GM12801 (cell line): ENCODE data around the gene MAP1B.

Experiments
- CTCF ChIP-seq: IDR thresholded peaks from one replicate; pipeline ENCODE4 v1.5.1; 2011; ENCODE audit warnings: control low read depth; ENCODE audit not compliant: insufficient read length; ENCODE audit errors: extremely low read depth

Gene MAP1B

DNA sequence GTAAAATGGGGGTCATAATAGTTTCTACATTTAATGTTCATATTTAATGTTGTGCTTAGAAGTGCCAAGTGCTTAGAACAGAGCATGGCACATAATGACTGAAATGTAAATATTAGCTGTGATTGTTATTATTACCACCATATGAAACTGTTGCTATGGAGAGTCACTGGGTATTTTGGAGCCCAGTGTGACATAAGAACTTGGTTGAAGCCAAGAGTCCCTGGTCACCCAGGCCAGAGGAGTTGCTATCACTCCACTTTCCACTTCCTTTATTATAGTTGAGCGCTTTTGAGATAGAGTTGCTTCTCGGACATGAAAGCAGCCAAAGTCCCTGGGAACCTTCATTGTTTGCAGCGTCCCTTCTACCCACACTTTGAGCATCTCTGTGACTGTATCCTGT, 77.1 kb downstream of the MAP1B start:
- no peak for TF ChIP-seq CTCF

- no peak for TF ChIP-seq CTCF
Measured at GRCh38 chr5:72185496-72186329, 78.4 kb downstream of the MAP1B start.

DNA sequence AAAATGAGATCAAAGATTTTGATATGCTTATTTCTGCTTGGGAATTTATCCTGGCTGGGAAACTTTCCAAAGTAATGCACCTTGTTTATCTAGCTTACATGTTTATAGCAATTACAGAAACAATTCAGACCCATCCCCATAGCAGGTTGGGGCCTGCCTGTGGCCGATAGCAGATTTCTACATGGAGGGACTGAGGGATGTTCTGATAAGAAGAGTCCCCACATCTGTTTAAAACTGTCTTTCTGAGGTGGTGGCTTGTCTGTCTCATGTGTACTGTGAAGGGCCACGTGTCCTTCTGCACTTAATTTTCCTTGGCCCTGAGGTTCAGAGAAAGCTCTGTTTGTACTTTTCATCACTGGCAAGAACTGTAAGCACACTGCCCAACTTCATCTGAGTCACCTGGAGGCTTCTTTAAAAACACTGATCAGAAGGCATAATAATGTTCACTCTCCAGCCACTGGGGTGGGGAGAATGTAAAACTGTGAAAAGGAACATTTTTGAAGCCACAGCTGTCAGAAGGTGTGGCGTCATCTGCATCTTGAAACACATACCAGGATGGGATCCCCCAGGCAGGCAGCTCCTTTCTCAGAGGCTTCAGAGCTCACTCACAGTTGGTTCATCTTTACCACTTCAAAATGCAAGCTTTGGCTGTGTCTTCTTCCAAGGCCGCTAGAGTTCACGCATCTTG, 80.3 kb downstream of the MAP1B start:
- no peak for TF ChIP-seq CTCF

DNA sequence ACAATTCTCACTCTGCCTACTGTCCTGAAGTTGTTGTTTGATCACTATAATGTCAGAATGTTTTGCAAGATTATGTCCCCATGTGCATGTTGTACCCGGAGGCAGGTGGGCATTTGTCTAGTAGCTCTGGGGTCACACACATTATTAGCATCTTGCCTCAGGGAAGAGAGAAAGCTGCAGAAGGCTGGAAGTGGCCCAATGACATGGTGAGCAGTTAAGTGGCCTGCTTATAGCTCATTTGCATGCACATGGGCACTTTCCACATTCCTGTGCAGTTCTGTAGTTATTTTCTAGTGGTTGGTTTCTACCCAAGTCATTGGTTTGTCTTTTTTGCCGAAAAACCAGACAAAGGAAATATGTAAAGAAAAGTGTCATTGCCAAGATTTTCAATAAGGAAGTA, 80.9 kb downstream of the MAP1B start:
- no peak for TF ChIP-seq CTCF

DNA sequence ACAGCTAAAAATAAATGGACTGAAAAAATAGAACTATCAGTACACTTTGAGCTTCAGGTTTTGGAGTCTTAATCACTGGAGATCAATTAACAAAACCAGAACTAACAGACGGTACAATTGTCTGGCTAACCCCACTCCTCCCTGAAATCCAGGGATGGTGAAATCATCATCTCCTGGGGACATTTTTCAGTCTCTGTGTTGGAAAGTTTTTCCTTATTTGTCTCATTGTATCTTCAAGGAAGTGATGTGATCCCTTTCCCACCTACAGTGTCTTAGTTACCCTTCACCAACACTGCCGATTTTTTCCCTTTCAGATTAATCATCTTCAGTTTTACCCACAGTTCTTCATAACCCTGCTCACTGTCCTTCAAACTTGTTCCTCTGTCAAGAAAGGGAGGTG, 81.9 kb downstream of the MAP1B start:
- TF ChIP-seq CTCF, result no peak

DNA sequence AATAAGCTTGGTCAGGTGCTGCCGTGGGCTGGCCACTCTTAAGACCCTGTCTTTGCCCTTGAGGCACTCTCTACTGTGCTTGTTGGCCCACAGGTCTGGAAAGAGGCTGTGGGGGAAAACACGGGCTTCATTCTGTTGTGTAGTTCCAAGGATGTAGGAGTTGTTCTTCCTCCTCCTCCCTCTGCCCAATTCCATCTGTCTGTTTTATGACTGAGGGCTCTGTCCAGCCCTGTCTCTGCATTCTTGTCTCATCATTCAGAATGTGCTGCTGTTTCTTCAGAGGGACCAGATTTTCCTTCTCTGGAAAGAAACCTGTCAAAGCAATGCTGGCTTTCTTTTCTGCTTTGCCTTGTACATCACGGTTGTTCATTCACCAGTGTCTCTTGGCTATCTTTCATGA, 84.1 kb downstream of the MAP1B start:
- TF ChIP-seq CTCF, result no peak

DNA sequence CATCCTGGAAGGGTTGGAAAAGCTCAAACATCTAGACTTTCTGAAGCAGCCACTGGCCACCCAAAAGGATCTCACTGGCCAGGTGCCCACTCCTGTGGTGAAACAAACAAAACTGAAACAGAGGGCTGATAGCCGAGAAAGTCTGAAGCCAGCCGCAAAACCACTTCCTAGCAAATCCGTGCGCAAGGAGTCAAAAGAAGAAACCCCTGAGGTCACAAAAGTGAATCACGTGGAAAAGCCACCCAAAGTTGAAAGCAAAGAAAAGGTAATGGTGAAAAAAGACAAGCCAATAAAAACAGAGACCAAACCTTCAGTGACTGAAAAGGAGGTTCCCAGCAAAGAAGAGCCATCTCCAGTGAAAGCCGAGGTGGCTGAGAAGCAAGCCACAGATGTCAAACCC, 87.6 kb downstream of the MAP1B start:
- TF ChIP-seq CTCF, result no peak
